CD14-positive monocyte (primary cell): ENCODE results near the gene NUP62. TPM values are rescaled to one million over a fixed set of nuclear protein-coding genes. Genes with fewer than 3 reads are reported as not detected.
A peak's percentile ranks its signal among the peaks of the same experiment; 100 is the strongest.

Experiments used
- DNase-seq, 3 donors: peaks; one replicate each; pipeline ENCODE4 v3.0.0-alpha.2; 2011 to 2022
- H2AFZ ChIP-seq: 2 replicates; pipeline ENCODE4 v1.6.0; 2012; ENCODE audit warnings: mild to moderate bottlenecking, low read depth, low read length, inconsistent platforms; ENCODE audit not compliant: insufficient read depth, poor library complexity, severe bottlenecking
- H3K27ac ChIP-seq, 2 donors: 1 replicate in 1 of 2; 2 replicates in 1 of 2; pipeline ENCODE4 v1.5.1; 2012 to 2013; ENCODE audit warnings: low read length in 2 of 2, control low read depth in 1 of 2, inconsistent platforms in 1 of 2, low read depth in 1 of 2, mild to moderate bottlenecking in 1 of 2
- H3K27me3 ChIP-seq, 2 donors: one replicate each; pipeline versions ENCODE4 v1.6.0 to v1.6.1; 2011 to 2013; ENCODE audit warnings: low read length in 2 of 2; ENCODE audit not compliant: control insufficient read depth in 2 of 2, insufficient read depth in 2 of 2
- H3K36me3 ChIP-seq, 2 donors: replicated peaks in 1 of 2; 1 replicate in 1 of 2; 2 replicates in 1 of 2; pipeline versions ENCODE4 v1.5.1 to v1.6.1; 2012 to 2013; ENCODE audit warnings: low read length in 2 of 2, control low read depth in 1 of 2, inconsistent platforms in 1 of 2, mild to moderate bottlenecking in 1 of 2; ENCODE audit not compliant: insufficient read depth in 2 of 2, control insufficient read depth in 1 of 2
- H3K4me1 ChIP-seq, 2 donors: 1 replicate in 1 of 2; 2 replicates in 1 of 2; pipeline versions ENCODE4 v1.5.1 to v1.6.1; 2012 to 2013; ENCODE audit warnings: low read length in 2 of 2, control low read depth in 1 of 2, inconsistent platforms in 1 of 2, mild to moderate bottlenecking in 1 of 2, moderate library complexity in 1 of 2; ENCODE audit not compliant: insufficient read depth in 2 of 2, control insufficient read depth in 1 of 2
- H3K4me2 ChIP-seq: replicated peaks from 2 replicates; pipeline ENCODE3; 2012; ENCODE audit warnings: low read length, moderate library complexity, mild to moderate bottlenecking; ENCODE audit not compliant: poor library complexity, severe bottlenecking; ENCODE audit errors: extremely low read depth
- H3K4me3 ChIP-seq, 3 experiments: fragments of 200-600 bp in 1 of 3; sonication (generic) in 1 of 3; replicated peaks in 1 of 3; 1 replicate in 2 of 3; 2 replicates in 1 of 3; pipeline ENCODE4 v1.5.1; 2011 to 2013; ENCODE audit warnings: low read length in 3 of 3, mild to moderate bottlenecking in 3 of 3, control low read depth in 2 of 3, low read depth in 2 of 3, inconsistent platforms in 1 of 3, moderate library complexity in 1 of 3
- H3K79me2 ChIP-seq: 2 replicates; pipeline ENCODE4 v1.6.0; 2012; ENCODE audit warnings: mild to moderate bottlenecking, control low read depth, inconsistent platforms, low read length, moderate library complexity; ENCODE audit not compliant: insufficient read depth
- H3K9ac ChIP-seq: 2 replicates; pipeline ENCODE4 v1.6.0; 2017; ENCODE audit warnings: low read length, mild to moderate bottlenecking; ENCODE audit not compliant: insufficient read depth, poor library complexity, severe bottlenecking
- H3K9me3 ChIP-seq, 2 donors: replicated peaks in 1 of 2; 1 replicate in 1 of 2; 2 replicates in 1 of 2; pipeline versions ENCODE4 v1.5.1 to v1.6.1; 2012 to 2013; ENCODE audit warnings: low read length in 2 of 2, control low read depth in 1 of 2; ENCODE audit not compliant: control insufficient read depth in 1 of 2, insufficient read depth in 1 of 2
- H4K20me1 ChIP-seq: 2 replicates; pipeline ENCODE4 v1.6.0; 2012; ENCODE audit warnings: mild to moderate bottlenecking, low read length, control low read depth, moderate library complexity; ENCODE audit not compliant: insufficient read depth
- H3K27ac Mint-ChIP-seq, 7 donors: one replicate each; pipeline ENCODE4 v1.8.0; 2020; ENCODE audit warnings: mild to moderate bottlenecking in 7 of 7, mixed read lengths in 7 of 7, moderate library complexity in 6 of 7, inconsistent platforms in 2 of 7
- H3K27me3 Mint-ChIP-seq, 3 donors: one replicate each; pipeline ENCODE4 v1.8.0; 2021 to 2022; ENCODE audit warnings: low read depth in 3 of 3, mild to moderate bottlenecking in 3 of 3, mixed read lengths in 3 of 3, moderate library complexity in 3 of 3, inconsistent platforms in 1 of 3
- H3K36me3 Mint-ChIP-seq, 2 donors: one replicate each; pipeline ENCODE4 v1.8.0; 2020; ENCODE audit warnings: mixed read lengths in 2 of 2, inconsistent platforms in 1 of 2, mild to moderate bottlenecking in 1 of 2
- H3K4me1 Mint-ChIP-seq: one replicate; pipeline ENCODE4 v1.8.0; 2020; ENCODE audit warnings: mild to moderate bottlenecking, mixed read lengths
- H3K4me3 Mint-ChIP-seq, 2 donors: one replicate each; pipeline ENCODE4 v1.8.0; 2020; ENCODE audit warnings: mild to moderate bottlenecking in 2 of 2, mixed read lengths in 2 of 2, moderate library complexity in 1 of 2
- H3K9me3 Mint-ChIP-seq, 7 donors: one replicate each; pipeline ENCODE4 v1.8.0; 2020 to 2022; ENCODE audit warnings: mixed read lengths in 7 of 7, mild to moderate bottlenecking in 6 of 7, moderate library complexity in 6 of 7, inconsistent platforms in 2 of 7
- WGBS: methylation state at CpG from one replicate; pipeline ENCODE4 v1.1.5; 2013; ENCODE audit warnings: missing lambda C conversion rate; ENCODE audit not compliant: insufficient coverage; 5-methylcytosine and 5-hydroxymethylcytosine counted together
- intact Hi-C, 2 donors: fragments of 100-400 bp; cut with micrococcal nuclease; formaldehyde crosslinking; loops; one replicate each; pipeline versions ENCODE4 v1.15.0 to v1.15.1; 2023
- polyA plus RNA-seq, 3 donors: library from polyadenylated mRNA; depleted of rRNA in 1 of 3; unstranded in 2 of 3; stranded (reverse) in 1 of 3; fragments of 300-500 nt in 2 of 3; fragments of >200 nt in 1 of 3; fragmentation: Illumina TruSeq in 2 of 3; gene quantifications; 1 replicate in 2 of 3; 2 replicates in 1 of 3; pipeline ENCODE4 v1.2.3, GENCODE V29; 2012 to 2021
- TF ChIP-seq, protein P1 (sequence below): fragments of 200-600 bp; IDR thresholded peaks from one replicate; pipeline ENCODE4 v1.8.0; 2022; ENCODE audit warnings: antibody characterized with exemption, mild to moderate bottlenecking

Gene NUP62
- polyA plus RNA-seq, 3 donors: 32.3 to 62.2 (median 48.6) TPM

DNA sequence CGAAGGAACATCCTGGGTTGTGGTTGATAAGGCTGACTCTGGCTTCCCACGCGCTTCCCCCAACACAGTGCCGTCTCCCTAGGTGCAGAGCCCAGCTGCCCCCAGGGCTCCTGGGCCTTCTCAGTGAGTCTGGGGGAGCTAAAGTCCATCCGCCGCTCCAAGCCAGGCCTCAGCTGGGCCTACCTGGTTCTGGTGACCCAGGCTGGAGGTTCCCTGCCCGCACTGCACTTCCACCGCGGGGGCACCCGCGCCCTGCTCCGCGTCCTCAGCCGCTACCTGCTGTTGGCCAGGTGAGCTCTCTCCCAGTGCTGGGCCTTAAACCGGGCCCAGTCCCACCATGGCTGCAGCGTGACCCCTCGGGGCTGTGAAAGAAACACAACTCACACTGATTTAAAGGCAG, 48.1 kb downstream of the NUP62 start:
- Mint-ChIP-seq H3K4me1 (peaks cover 16% of the 10 kb centered on the region), H3K27ac (no peak overlapping the region), H3K4me3 (no peak overlapping the region), H3K9me3 (peaks cover 0 to 3% (median 0%) of the 10 kb centered on the region in 7 donors), H3K27me3 (peaks cover 0 to 5% (median 2%) of the 10 kb centered on the region in 3 donors), H3K36me3 (peaks cover 64% of the 10 kb centered on the region in 2 donors)
- Histone ChIP-seq H3K27me3 (no peaks in the 10 kb centered on the region), H2AFZ (no peak overlapping the region), H3K36me3 (peaks cover 51 to 58% of the 10 kb centered on the region in 2 donors), H3K4me2 (no peak overlapping the region), H3K79me2 (peaks cover 11% of the 10 kb centered on the region), H3K4me3 (no peak overlapping the region), H4K20me1 (peaks cover 44% of the 10 kb centered on the region), H3K9me3 (no peaks in the 10 kb centered on the region), H3K4me1 (peaks cover 15 to 18% of the 10 kb centered on the region in 2 donors), H3K9ac (no peak overlapping the region), H3K27ac (no peak overlapping the region)
- TF ChIP-seq, protein P1, sequence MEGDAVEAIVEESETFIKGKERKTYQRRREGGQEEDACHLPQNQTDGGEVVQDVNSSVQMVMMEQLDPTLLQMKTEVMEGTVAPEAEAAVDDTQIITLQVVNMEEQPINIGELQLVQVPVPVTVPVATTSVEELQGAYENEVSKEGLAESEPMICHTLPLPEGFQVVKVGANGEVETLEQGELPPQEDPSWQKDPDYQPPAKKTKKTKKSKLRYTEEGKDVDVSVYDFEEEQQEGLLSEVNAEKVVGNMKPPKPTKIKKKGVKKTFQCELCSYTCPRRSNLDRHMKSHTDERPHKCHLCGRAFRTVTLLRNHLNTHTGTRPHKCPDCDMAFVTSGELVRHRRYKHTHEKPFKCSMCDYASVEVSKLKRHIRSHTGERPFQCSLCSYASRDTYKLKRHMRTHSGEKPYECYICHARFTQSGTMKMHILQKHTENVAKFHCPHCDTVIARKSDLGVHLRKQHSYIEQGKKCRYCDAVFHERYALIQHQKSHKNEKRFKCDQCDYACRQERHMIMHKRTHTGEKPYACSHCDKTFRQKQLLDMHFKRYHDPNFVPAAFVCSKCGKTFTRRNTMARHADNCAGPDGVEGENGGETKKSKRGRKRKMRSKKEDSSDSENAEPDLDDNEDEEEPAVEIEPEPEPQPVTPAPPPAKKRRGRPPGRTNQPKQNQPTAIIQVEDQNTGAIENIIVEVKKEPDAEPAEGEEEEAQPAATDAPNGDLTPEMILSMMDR: no peak
- over 99% methylated on average over 13 of the region's 17 CpGs for WGBS
- no peak for DNase-seq
- intact Hi-C loops: no loop called here

- no peak overlapping the region for H2AFZ ChIP-seq
- H3K4me1 Mint-ChIP-seq: peaks cover 22% of the 10 kb centered on the region
- H3K27me3 ChIP-seq: no peaks in the 10 kb centered on the region
- peaks cover 59 to 62% of the 10 kb centered on the region in 2 donors for H3K36me3 Mint-ChIP-seq
- peak overlapping the region in 3 of 7 donors; percentile 19 to 50 (median 46) for H3K27ac Mint-ChIP-seq
- H3K79me2 ChIP-seq: peaks cover 20% of the 10 kb centered on the region
- peak in 1 of 3 donors; percentile 38 for DNase-seq
- H3K4me3 Mint-ChIP-seq: no peak overlapping the region
- H3K27ac ChIP-seq: no peak overlapping the region
- H3K4me1 ChIP-seq: peaks cover 22 to 25% of the 10 kb centered on the region in 2 donors
- no peak overlapping the region for H3K4me2 ChIP-seq
- peaks cover 51 to 58% of the 10 kb centered on the region in 2 donors for H3K36me3 ChIP-seq
- peaks cover 0 to 5% (median 2%) of the 10 kb centered on the region in 3 donors for H3K27me3 Mint-ChIP-seq
- peaks cover 48% of the 10 kb centered on the region for H4K20me1 ChIP-seq
- H3K9me3 Mint-ChIP-seq: peaks cover 0 to 3% (median 0%) of the 10 kb centered on the region in 7 donors
- no peak overlapping the region for H3K9ac ChIP-seq
- H3K4me3 ChIP-seq: no peak overlapping the region
- H3K9me3 ChIP-seq: no peaks in the 10 kb centered on the region
- over 99% methylated on average over 8 of the region's 10 CpGs for WGBS
- intact Hi-C loops: no loop called here
- TF ChIP-seq, protein P1: no peak
These were observed 49.0 kb downstream of the NUP62 start for GRCh38 chr19:49880162-49880869.
